Measurements from ENCODE around the gene EBF3.

GRCh38 chr10:129898706-129899268 lies 65.3 kb downstream of the EBF3 start:
- TF ChIP-seq CTCF (conservative IDR thresholded peaks at IDR 0.05; ENCODE audit: low read depth, low read length), result no peak
- no peak for TF ChIP-seq EZH2phosphoT487 (IDR thresholded peaks at IDR 0.05; ENCODE audit: borderline replicate concordance, low read length)
